ENCODE data around the gene CACNG7. TPM values are rescaled to one million over a fixed set of nuclear protein-coding genes. Genes with fewer than 3 reads are reported as not detected.

The CACNG7 gene
- total RNA-seq, 1 experiment from 2014 or later: not detected

DNA sequence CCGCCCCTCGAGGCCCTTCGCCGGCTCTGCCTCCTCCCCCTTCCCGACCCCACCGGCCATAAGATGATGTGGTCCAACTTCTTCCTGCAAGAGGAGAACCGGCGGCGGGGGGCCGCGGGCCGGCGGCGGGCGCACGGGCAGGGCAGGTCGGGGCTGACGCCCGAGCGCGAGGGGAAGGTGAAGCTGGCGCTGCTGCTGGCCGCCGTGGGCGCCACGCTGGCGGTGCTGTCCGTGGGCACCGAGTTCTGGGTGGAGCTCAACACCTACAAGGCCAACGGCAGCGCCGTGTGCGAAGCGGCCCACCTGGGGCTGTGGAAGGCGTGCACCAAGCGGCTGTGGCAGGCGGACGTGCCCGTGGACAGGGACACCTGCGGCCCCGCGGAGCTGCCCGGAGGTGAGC, 83.7 kb downstream of the CACNG7 start:
- Histone ChIP-seq H4K20me1 (ENCODE audit: insufficient read depth) (no peaks in the 10 kb centered on the region), H3K9me3 (ENCODE audit: control insufficient read depth in 1 of 2, insufficient read depth in 1 of 2, low read depth in 1 of 2, low read length in 2 of 2) (no peaks in the 10 kb centered on the region), H3K9ac (ENCODE audit: low read length) (no peak overlapping the region), H3K4me3 (replicated peaks in 1 of 2; ENCODE audit: low read depth in 1 of 2, low read length in 2 of 2) (no peak overlapping the region), H3K4me1 (ENCODE audit: control insufficient read depth in 1 of 2, insufficient read depth in 2 of 2, low read length in 2 of 2) (peaks cover 0 to 14% of the 10 kb centered on the region in 2 experiments; a peak in 1 of 4 replicates), H2AFZ (ENCODE audit: low read depth, low read length, poor library complexity, severe bottlenecking) (no peak overlapping the region), H3K36me3 (ENCODE audit: control insufficient read depth in 1 of 2, insufficient read depth in 2 of 2, low read length in 2 of 2) (no peaks in the 10 kb centered on the region), H3K4me2 (ENCODE audit: low read length) (no peak overlapping the region), H3K9me2 (ENCODE audit: insufficient read depth) (no peaks in the 10 kb centered on the region), H3K79me2 (ENCODE audit: insufficient read depth, low read length) (no peaks in the 10 kb centered on the region), H3K27ac (ENCODE audit: low read depth, low read length) (no peak overlapping the region), H3K27me3 (ENCODE audit: insufficient read depth, low read length) (no peaks in the 10 kb centered on the region)
- ATAC-seq (no peak), DNase-seq (ENCODE audit: low read depth, low spot score) (no peak)
- ChIA-PET CTCF (no interaction called here), POLR2A (interaction anchor here (1.8 kb wide), 1 partner anchor 12 kb away, joined by 4 read pairs; no protein-coding TSS in a partner anchor), RAD21 (ENCODE audit: low non-redundant PET in 1 of 2, low total read pairs in 2 of 2, uncharacterized antibody in 2 of 2, unreplicated experiment in 2 of 2) (no interaction called here)
- no TSS peak for BruUV-seq (replicated peaks)
- intact Hi-C loops (cut with micrococcal nuclease): no loop called here
- TF ChIP-seq SIN3A (IDR thresholded peaks at IDR 0.05; ENCODE audit: low read depth): no peak

DNA sequence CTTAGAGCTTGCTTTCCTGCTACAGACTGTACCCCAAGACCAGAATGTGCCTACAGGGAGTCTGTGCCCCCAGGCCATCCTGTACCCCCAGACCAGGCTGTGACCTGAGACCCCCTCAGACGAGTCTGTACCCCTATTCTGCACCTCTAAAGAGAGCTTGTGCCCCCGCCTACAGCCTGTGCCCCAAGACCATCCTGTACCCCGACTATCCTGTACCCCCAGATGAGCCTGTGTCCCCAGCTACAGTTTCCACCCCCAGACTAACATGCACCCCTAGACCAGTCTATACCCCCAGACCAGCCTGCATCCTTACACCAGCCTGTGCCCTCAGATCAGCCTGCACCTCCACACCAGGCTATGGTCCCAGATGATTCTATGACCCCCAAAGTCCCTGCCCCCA, 84.4 kb downstream of the CACNG7 start:
- H4K20me1 ChIP-seq (ENCODE audit: insufficient read depth): no peaks in the 10 kb centered on the region
- DNase-seq (ENCODE audit: low read depth, low spot score) (no peak), ATAC-seq (no peak)
- H3K79me2 ChIP-seq (ENCODE audit: insufficient read depth, low read length): no peaks in the 10 kb centered on the region
- no peaks in the 10 kb centered on the region for H3K9me2 ChIP-seq (ENCODE audit: insufficient read depth)
- H3K27ac ChIP-seq (ENCODE audit: low read depth, low read length): no peak overlapping the region
- ChIA-PET RAD21 (ENCODE audit: low non-redundant PET in 1 of 2, low total read pairs in 2 of 2, uncharacterized antibody in 2 of 2, unreplicated experiment in 2 of 2) (no interaction called here), POLR2A (interaction anchor here (1.8 kb wide), 1 partner anchor 13 kb away, joined by 4 read pairs; no protein-coding TSS in a partner anchor), CTCF (no interaction called here)
- H3K9me3 ChIP-seq (ENCODE audit: control insufficient read depth in 1 of 2, insufficient read depth in 1 of 2, low read depth in 1 of 2, low read length in 2 of 2): no peaks in the 10 kb centered on the region
- H3K4me2 ChIP-seq (ENCODE audit: low read length): no peak overlapping the region
- BruUV-seq (replicated peaks): no TSS peak
- peaks cover 0 to 14% of the 10 kb centered on the region in 2 experiments; a peak in 1 of 4 replicates for H3K4me1 ChIP-seq (ENCODE audit: control insufficient read depth in 1 of 2, insufficient read depth in 2 of 2, low read length in 2 of 2)
- TF ChIP-seq SP1 (IDR thresholded peaks at IDR 0.05; ENCODE audit: low read depth) (no peak), FOSL1 (IDR thresholded peaks at IDR 0.05; ENCODE audit: low read depth) (no peak), YY1 (IDR thresholded peaks at IDR 0.05; ENCODE audit: extremely low read depth, insufficient replicate concordance, low read depth, low read length) (no peak), EZH2phosphoT487 (IDR thresholded peaks at IDR 0.05; ENCODE audit: borderline replicate concordance) (no peak), EZH2 (IDR thresholded peaks at IDR 0.05) (no peak)
- no peak overlapping the region for H2AFZ ChIP-seq (ENCODE audit: low read depth, low read length, poor library complexity, severe bottlenecking)
- intact Hi-C loops (cut with micrococcal nuclease): no loop called here
- H3K9ac ChIP-seq (ENCODE audit: low read length): no peak overlapping the region
- H3K36me3 ChIP-seq (ENCODE audit: control insufficient read depth in 1 of 2, insufficient read depth in 2 of 2, low read length in 2 of 2): no peaks in the 10 kb centered on the region
- H3K4me3 ChIP-seq (replicated peaks in 1 of 2; ENCODE audit: low read depth in 1 of 2, low read length in 2 of 2): no peak overlapping the region
- H3K27me3 ChIP-seq (ENCODE audit: insufficient read depth, low read length): no peaks in the 10 kb centered on the region

MicroRNA genes within 50 kb of the gene (microRNA counts, 767-probe panel; counts per million panel counts)
- microRNA hsa-miR-935: not detected

Other genes starting within 250 kb of the CACNG7 start
- 0.25 TPM for gene NLRP12, start 85.0 kb upstream of the CACNG7 start, total RNA-seq (2021; ENCODE audit: unreplicated experiment)
- 79.6 TPM for gene MYADM, start 41.4 kb upstream of the CACNG7 start, total RNA-seq (2021; ENCODE audit: unreplicated experiment)
- gene PRKCG, start 27.1 kb upstream of the CACNG7 start, total RNA-seq (2021; ENCODE audit: unreplicated experiment): 2.8 TPM
- 0.93 TPM for gene CACNG8, start 53.7 kb downstream of the CACNG7 start, total RNA-seq (2021; ENCODE audit: unreplicated experiment)
- 0.15 TPM for gene CACNG6, start 82.4 kb downstream of the CACNG7 start, total RNA-seq (2021; ENCODE audit: unreplicated experiment)
- not detected for gene VSTM1, start 154.6 kb downstream of the CACNG7 start, total RNA-seq (2021; ENCODE audit: unreplicated experiment)
- not detected for gene TARM1, start 172.1 kb downstream of the CACNG7 start, total RNA-seq (2021; ENCODE audit: unreplicated experiment)
- gene OSCAR, start 191.5 kb downstream of the CACNG7 start, total RNA-seq (2021; ENCODE audit: unreplicated experiment): 0.59 TPM
- gene NDUFA3, start 193.6 kb downstream of the CACNG7 start, total RNA-seq (2021; ENCODE audit: unreplicated experiment): 149 TPM
- 7.1 TPM for gene TFPT, start 206.4 kb downstream of the CACNG7 start, total RNA-seq (2021; ENCODE audit: unreplicated experiment)
- 99.0 TPM for gene PRPF31, start 206.5 kb downstream of the CACNG7 start, total RNA-seq (2021; ENCODE audit: unreplicated experiment)
- gene CNOT3, start 228.5 kb downstream of the CACNG7 start, total RNA-seq (2021; ENCODE audit: unreplicated experiment): 76.7 TPM

Data from HCT116 (cell line).